GM11168 (cell line): ENCODE measurements around the gene KRT86.
"Not testable (repeated sequence)": the region's sequence is repeated elsewhere in the genome, so short reads cannot be mapped to it uniquely, and the experiment has no call there.

Experiments used
- in situ Hi-C: fragments of 300-500 bp; cut with MboI; formaldehyde crosslinking; loops from one replicate; pipeline ENCODE4 v1.12.0; 2022; ENCODE audit warnings: low sequenced_read_pairs; ENCODE audit not compliant: unreplicated experiment

KRT86 gene

DNA sequence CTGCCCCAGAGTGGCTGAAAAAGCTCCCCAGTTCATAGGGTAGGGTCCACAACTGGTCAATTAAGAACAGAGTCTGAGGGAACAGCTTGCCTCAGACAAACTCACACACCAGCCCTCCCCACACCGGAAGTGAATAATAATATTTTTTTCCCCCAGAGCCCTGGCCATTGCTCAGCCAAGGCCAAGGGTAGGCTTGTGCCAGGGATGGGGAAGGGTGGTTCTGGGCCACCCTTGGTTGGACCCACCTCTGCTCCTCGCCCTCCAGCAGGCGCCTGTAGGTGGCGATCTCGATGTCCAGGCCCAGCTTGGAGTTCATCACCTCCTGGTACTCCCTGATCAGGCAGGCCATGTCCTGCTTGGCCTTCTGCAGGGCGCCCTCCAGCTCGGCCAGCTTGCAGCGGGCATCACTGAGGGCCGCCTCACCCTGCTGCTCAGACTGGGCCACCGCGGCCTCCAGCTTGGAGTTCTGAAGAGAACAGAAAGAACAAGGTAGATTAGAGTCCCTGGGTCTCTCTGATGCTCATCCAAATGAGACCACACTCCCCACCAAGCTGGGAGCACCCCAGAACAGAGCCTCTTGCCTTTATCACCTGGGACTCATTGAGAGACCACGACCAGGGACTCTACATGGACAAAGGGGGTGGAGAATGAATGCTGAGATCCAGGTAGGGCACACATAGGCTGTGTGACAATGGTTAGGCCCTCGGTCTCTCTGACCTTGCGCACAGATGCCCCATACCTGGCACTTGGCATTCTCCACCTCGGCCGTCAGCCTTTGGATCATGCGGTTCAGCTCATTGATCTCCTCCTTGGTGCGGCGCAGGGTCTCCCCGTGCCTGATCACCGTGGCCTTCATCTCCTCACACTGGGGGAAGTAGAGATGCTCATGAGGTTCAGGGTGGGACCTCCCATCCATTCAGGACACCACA lies 12.7 kb downstream of the KRT86 start:
- in situ Hi-C loops = not testable (repeated sequence)

DNA sequence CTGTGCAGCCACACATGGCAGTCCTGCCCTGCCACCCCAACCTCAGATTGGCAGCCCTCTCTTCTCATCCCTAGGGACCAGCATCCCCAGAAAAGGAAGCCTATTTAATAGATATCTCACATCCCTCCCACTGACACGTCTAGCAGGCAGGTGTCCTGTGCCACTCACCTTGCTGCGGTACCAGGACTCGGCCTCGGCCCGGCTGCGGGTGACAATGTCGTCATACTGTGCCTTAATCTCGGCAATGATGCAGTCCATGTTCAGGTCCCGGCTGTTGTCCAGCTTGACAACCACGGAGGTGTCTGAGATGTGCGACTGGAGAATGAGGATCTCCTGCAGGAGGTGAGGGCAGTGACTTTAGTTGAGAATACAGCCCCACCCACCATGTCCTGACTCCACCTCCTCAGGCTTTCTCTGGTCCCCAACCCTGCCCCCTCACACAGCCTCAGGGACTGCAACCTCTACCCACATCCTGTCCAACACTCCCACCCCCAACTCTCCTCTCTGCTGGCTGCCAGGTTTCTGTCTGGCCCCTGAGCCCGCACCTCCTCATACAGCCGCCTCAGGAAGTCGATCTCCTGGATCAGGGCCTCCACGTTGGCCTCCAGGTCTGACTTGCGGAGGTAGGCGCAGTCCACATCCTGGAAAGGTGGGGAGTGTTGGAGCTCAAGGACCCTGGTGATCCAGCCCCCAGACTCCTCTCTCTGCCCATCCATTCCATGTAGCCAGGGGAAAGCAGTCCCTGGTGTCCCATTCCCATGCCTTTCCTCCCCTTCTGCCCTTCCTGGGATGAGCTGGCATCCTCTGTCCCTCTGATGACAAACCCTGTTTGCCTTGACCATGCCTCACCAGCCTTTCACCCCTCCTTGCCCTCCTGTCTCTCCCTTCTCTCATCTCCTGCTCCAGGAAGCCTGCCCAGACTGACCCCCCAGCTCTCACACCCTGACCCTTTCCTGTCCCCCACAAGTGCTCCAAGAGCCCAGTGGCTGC lies 13.7 kb downstream of the KRT86 start:
- in situ Hi-C loops = not testable (repeated sequence)

DNA sequence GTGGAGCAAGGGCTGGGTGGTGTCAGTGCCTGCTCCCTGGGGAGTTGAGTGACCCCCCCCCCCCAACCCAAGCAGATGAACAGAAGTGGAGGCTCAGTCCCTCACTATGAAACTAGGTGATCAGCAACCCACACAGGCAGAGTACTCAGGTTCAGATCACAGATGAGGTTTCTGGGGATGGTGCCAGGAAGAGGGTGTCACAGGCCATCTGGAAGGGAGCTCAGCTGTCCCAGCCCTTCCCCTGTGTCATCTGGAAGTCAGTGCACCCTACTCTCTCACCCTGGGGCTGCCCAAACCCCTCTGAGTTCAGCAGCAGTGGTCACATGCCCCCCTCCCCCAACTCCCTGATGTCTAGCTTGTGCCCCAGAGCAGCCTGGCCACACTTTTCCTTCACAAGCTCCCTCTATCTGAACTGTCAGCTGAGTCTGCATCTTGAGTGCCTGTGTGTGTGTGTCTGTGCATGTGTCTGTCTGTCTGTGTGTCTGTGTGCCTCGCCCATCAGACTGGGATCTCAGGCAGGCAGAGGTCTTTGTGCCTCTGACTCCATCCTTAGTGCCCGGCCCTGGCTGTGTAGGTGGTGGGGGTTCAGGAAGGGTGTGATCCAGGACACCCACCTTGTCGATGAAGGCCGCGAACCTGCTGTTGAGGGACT lies 16.2 kb downstream of the KRT86 start:
- in situ Hi-C loops = not testable (repeated sequence)

DNA sequence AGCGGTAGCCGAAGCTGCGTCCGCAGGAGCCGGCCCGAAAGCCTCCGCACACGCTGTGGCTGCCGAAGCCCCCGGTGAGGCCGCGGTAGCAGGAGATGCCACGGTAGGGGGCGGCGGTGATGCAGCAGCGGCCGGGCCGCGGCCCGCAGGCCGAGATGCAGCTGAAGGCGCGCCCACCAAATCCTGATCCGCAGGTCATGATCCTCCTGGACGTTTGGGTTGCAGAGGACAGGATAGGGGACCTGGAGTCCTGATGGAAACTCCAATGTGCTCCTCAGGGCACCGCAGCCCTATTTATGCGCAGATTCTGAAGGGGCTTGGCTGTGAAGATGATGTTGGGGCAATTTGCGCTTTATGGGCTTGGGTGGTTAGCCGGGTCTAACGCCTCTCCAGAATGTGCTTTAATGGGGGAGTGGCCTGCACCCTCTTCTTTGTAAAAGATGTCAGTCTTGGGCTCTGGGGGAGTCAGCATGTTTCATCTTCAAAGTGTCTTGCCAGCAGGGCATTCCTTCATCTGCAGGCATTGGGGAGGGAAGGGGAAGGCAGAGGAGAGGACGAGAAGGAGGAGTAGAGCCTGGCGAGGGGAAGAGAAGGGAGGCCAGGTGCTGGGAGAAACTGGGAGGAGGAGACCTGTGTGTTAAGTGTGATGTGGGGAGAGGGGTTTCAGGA lies 17.0 kb downstream of the KRT86 start, which contains the start of gene KRT81:
KRT81 (minus strand) TSS at position 268 of the 669 bp plus-strand sequence; CDS start at position 199, 69 bp downstream.
- in situ Hi-C loops = no loop called here

DNA sequence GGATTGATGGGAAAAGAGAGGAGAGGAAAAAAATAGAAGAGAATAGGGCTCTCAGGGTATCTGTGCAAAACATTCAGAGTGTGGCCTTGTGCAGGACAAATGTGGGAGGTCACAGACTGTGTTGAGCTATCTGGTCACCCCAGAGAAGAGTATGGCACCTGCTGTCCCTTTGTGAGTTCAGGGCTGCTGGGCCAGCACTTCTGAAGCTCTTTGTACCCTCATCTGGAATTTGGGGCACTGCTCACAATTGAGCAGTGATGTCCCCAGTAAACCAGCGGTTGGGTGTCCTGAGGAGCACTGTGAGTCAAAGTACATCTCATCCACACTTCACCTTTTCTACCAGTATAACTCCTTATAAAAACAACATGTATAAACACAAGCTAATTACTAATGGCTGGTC lies 19.5 kb downstream of the KRT86 start:
- in situ Hi-C loops = no loop called here

DNA sequence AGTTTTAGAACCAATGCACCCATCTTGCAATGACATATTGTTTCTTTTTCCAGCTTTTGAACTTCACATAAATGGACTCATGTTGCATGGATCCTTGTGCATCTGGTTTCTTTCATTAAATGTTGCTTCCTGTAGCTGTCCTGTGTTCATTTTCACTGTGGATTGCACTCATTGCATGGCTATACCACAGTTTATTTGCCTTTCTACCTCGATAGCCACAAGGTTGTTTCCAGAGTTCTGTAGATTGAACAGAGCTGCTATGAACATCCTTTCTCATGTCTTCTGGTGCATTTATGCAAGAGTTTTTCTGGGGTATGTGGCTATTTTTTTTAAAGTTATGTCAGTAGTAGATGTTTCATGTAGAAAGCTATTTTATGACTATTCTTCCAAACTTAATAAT lies 20.4 kb downstream of the KRT86 start:
- in situ Hi-C loops = no loop called here

DNA sequence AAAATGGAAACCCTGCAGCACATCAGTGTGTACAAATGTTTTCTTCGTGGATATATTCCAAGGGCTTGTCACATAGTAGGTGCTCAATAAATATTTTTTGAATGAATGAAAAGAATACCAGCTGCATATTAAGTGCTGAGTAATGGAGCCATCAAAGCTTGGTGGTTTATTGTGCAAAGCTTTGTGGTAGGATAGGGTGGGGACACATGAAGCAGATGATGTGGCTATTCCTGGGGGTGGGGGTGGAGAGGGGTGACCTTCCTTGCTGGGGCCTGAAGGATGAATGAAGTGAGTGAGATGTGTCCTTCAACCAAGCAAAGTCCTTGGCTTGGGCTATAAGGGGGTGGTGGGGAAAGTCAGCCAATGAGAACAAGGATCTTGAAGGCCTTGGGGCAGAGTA lies 21.2 kb downstream of the KRT86 start:
- in situ Hi-C loops = no loop called here

DNA sequence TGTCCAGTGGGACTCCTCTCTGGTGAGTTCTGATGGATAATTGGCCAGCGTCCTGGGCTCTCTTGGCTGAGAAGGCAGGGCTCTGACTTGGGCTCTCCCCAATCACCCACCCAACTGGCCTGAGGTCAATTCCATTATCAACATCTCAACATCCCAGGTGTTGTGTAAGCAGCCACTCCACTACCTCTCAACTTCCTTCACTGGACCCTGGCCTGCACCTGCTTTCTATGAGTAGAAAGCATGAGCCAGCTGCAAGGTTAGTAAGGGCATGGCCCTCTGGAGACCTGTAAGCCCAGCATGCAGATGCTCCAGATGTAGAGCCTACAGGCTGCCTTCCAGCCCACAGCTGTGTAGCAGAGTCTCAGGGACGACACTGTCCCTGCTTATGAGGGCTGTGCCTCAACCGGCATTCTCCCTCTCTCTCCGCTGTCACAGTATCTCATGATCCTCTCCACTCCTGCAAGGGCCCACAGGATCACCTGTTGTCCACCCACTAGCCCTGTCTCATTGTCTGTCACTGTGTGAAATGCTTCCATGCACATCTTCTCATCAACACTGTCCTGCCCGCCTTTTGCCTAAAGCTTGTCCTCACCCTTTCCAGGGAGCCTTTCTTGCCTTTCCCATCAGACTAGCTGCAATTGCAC lies 22.2 kb downstream of the KRT86 start:
- in situ Hi-C loops = no loop called here

DNA sequence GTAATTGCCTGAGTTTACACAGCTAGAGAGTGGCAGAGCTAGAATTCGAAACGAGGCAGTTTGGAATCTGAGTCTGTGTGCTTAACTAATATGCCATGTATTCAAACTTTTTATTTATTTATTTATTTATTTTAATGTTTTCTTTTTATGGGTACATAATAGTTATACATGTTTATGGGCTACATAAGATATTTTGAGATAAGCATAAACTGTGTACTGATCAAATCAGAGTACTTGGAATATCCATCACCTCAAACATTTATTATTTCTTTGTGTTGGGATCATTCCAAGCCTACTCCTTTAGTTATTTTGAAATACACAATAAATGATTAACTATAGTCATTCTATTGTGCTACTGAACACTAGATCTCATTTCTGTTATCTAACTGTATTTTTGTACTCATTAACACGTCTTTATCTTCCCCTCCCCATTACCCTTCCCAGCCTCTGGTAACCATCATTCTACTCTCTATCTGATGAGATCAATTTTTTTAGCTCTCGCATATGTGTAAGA lies 24.3 kb downstream of the KRT86 start:
- in situ Hi-C loops = no loop called here

DNA sequence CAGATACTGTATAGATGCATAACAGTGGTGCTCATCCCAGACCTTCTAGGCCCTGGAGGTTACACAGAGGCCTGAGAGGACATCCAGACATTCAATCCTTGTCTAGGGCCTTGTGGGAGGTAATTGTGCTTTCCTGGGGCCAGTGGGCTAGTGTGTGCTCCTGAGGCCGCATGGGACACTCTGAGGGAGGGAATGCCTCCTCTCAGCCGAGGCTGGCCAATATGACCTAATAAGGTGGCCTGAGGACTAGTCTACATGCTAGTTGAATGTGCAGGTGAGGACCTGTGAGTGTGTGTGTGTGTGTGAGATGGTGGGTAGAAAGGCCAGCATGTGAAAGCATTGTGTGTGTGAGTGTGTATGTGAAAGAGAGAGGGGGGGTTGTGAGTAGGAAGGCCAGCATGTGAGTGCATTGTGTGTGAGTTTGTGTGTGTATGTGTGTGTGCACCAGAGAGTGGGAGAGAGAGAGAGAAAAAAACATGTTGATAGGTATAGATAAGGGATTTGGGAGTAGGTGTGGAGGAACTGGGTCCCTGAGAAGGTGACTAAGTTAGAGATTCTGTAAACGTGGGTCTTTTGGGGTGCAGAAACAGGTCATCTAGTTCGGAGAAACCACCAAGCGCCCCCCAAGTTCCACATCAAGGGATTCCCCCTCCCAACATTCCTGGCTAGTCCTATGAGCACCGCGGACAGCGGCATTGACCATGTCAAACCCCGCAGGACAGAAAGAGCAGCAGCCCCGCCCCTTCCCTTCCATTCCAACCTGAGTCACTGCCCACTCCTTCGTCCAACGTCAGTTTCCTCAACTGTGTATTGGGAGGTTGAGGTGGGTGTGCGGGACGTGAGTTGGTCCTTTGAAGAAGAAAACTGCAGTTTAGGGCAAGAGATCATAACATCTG lies 26.6 kb downstream of the KRT86 start:
- in situ Hi-C loops = no loop called here

DNA sequence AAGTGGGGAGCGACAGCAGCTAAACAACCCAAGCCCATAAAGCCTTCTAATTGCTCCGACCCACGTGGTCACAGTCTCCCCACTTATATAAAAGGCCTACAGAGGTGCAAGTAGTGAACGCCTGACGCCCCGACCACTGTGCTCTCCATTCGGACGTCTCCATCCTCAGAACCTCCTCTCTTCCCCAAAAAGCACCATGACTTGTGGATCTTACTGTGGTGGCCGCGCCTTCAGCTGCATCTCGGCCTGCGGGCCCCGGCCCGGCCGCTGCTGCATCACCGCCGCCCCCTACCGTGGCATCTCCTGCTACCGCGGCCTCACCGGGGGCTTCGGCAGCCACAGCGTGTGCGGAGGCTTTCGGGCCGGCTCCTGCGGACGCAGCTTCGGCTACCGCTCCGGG lies 27.3 kb downstream of the KRT86 start:
- in situ Hi-C loops = not testable (repeated sequence)

DNA sequence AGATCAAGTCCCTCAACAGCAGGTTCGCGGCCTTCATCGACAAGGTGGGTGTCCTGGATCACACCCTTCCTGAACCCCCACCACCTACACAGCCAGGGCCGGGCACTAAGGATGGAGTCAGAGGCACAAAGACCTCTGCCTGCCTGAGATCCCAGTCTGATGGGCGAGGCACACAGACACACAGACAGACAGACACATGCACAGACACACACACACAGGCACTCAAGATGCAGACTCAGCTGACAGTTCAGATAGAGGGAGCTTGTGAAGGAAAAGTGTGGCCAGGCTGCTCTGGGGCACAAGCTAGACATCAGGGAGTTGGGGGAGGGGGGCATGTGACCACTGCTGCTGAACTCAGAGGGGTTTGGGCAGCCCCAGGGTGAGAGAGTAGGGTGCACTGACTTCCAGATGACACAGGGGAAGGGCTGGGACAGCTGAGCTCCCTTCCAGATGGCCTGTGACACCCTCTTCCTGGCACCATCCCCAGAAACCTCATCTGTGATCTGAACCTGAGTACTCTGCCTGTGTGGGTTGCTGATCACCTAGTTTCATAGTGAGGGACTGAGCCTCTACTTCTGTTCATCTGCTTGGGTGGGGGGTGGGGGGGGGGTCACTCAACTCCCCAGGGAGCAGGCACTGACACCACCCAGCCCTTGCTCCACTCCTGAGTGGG lies 27.9 kb downstream of the KRT86 start:
- in situ Hi-C loops = not testable (repeated sequence)

DNA sequence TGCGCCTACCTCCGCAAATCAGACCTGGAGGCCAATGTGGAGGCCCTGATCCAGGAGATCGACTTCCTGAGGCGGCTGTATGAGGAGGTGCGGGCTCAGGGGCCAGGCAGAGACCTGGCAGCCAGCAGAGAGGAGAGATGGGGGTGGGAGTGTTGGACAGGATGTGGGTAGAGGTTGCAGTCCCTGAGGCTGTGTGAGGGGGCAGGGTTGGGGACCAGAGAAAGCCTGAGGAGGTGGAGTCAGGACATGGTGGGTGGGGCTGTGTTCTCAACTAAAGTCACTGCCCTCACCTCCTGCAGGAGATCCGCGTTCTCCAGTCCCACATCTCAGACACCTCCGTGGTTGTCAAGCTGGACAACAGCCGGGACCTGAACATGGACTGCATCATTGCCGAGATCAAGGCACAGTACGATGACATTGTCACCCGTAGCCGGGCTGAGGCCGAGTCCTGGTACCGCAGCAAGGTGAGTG lies 30.5 kb downstream of the KRT86 start:
- in situ Hi-C loops = not testable (repeated sequence)

DNA sequence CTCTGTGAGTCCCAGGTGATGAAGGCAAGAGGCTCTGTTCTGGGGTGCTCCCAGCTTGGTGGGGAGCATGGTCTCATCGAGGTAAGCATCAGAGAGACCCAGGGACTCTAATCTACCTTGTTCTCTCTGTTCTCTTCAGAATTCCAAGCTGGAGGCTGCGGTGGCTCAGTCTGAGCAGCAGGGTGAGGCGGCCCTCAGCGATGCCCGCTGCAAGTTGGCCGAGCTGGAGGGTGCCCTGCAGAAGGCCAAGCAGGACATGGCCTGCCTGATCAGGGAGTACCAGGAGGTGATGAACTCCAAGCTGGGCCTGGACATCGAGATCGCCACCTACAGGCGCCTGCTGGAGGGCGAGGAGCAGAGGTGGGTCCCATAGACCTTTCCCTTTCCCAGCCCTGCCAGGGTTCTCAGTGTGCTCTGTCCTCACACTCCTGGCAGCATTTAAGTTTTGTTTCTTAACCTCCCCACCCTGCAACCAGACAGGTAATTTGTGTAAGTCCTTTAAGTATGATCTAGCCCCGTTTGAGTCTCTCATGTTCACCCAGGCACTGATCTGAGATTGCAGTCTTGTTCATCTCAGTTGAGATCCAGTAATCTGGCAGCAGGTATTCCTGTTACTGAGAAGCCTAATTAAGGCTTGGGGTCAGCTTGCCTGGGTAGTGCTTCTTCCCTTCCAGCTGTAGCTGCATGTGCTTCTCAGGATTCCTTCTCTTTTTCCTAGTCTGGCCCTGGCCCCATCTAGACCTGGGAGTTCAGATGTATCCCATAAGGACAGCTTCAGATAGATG lies 31.7 kb downstream of the KRT86 start:
- in situ Hi-C loops = no loop called here

DNA sequence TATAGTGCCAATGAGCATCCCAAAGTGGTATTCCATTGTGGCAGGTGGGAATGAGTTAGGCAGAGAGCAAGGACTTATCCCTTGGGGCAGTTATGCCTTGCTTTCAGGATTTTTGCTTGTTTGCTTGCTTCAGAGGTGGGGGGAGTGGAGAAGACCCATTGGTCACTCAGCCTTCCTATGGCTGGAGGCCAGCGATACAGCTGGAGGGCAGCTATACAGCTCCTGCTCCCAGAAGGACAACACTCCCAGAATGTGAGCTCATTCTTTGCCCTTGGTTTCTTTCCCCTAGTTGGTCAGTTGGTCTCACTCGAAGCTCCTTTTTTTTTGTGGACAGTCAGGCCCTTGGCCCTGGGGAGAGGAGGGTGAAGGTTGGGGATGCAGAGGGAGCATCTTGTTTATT lies 32.3 kb downstream of the KRT86 start:
- in situ Hi-C loops = no loop called here
